A549 (cell line): ENCODE results near the gene GOLGA8B. TPM values are rescaled to one million over a fixed set of nuclear protein-coding genes. Genes with fewer than 3 reads are reported as not detected.

Source experiments
- ATAC-seq, 2 experiments: fragments of 200-7000 bp in 1 of 2; fragments of >200 bp in 1 of 2; cut with Nextera tagmentation in 1 of 2; cut with Tn5 transposase in 1 of 2; 3 replicates each; pipeline versions ENCODE4 v1.8.0 to v1.9.1; 2018 to 2020; ENCODE audit warnings: mild to moderate bottlenecking in 1 of 2, moderate library complexity in 1 of 2
- CTCF ChIA-PET: fragments of 300-600 bp; sonication (Branson Sonifier 250); formaldehyde crosslinking; extraction: SDS; loops from one replicate; lab custom pipeline; 2021; ENCODE audit warnings: antibody characterized with exemption, inconsistent platforms; lab: Yijun Ruan, JAX
- POLR2A ChIA-PET: fragments of 350-600 bp; formaldehyde crosslinking; extraction: SDS; loops from one replicate; lab custom pipeline; 2021; ENCODE audit warnings: antibody characterized with exemption, inconsistent platforms; lab: Yijun Ruan, JAX
- DNase-seq, 2 experiments: peaks; one replicate each; pipeline versions ENCODE4 v3.0.0 to v3.0.0-alpha.2; 2011 to 2016; ENCODE audit warnings: low read depth in 1 of 2, low spot score in 1 of 2
- FAIRE-seq: peaks from 2 replicates; lab custom pipeline; 2011; peaks lifted over from hg19 to GRCh38; lab: Jason Lieb, UNC
- H3K27ac ChIP-seq, 2 experiments: fragments of >200 bp; sonication (Bioruptor Twin); formaldehyde crosslinking; 3 replicates each; pipeline ENCODE4 v1.5.1; 2016 to 2017
- H3K4me1 ChIP-seq: fragments of >200 bp; sonication (Bioruptor Twin); formaldehyde crosslinking; 3 replicates; pipeline ENCODE4 v1.6.1; 2016
- H3K4me2 ChIP-seq: fragments of >200 bp; sonication (Bioruptor Twin); formaldehyde crosslinking; 3 replicates; pipeline ENCODE4 v1.6.1; 2016
- H3K4me3 ChIP-seq: fragments of >200 bp; sonication (Bioruptor Twin); formaldehyde crosslinking; 3 replicates; pipeline ENCODE4 v1.5.1; 2016
- H3K9me3 ChIP-seq: fragments of >200 bp; sonication (Bioruptor Twin); formaldehyde crosslinking; 3 replicates; pipeline ENCODE4 v1.6.1; 2016
- CBX8 ChIP-seq: fragments of 200-600 bp; sonication (generic); IDR thresholded peaks from 2 replicates; pipeline ENCODE4 v1.6.1; 2016
- CEBPB ChIP-seq, 2 experiments: fragments of >200 bp in 1 of 2; sonication (Bioruptor Twin) in 1 of 2; formaldehyde crosslinking in 1 of 2; IDR thresholded peaks; 2 replicates each; pipeline ENCODE4 v1.6.1; 2012 to 2016
- CHD2 ChIP-seq: fragments of 150-350 bp; IDR thresholded peaks from 2 replicates; pipeline ENCODE4 v1.6.1; 2014; ENCODE audit warnings: low read length; ENCODE audit not compliant: partially characterized antibody
- CHD4 ChIP-seq: fragments of 200-600 bp; sonication (generic); IDR thresholded peaks from 2 replicates; pipeline ENCODE4 v1.6.1; 2016; ENCODE audit warnings: antibody characterized with exemption, mild to moderate bottlenecking, borderline replicate concordance
- CTCF ChIP-seq: fragments of >200 bp; sonication (Bioruptor Twin); formaldehyde crosslinking; IDR thresholded peaks from 3 replicates; pipeline ENCODE4 v1.5.1; 2016
- E2F6 ChIP-seq: IDR thresholded peaks from 2 replicates; pipeline ENCODE4 v1.6.1; 2012; ENCODE audit warnings: low read depth, borderline replicate concordance
- EHF ChIP-seq: fragments of 250-450 bp; sonication (Bioruptor Pico); IDR thresholded peaks from 2 replicates; pipeline ENCODE4 v1.5.0; 2020; ENCODE audit warnings: mild to moderate bottlenecking
- ESRRA ChIP-seq: fragments of 150-350 bp; IDR thresholded peaks from 2 replicates; pipeline ENCODE4 v1.6.1; 2014; ENCODE audit warnings: mild to moderate bottlenecking, low read length, borderline replicate concordance
- FOSB ChIP-seq: fragments of 250-450 bp; sonication (Bioruptor Pico); IDR thresholded peaks from 2 replicates; pipeline ENCODE4 v1.5.0; 2020; ENCODE audit warnings: mild to moderate bottlenecking, moderate library complexity
- FOXS1 ChIP-seq: fragments of 250-450 bp; sonication (Bioruptor Pico); IDR thresholded peaks from 2 replicates; pipeline ENCODE4 v1.5.0; 2020; ENCODE audit warnings: mild to moderate bottlenecking, moderate library complexity
- GATA3 ChIP-seq: IDR thresholded peaks from 2 replicates; pipeline ENCODE4 v1.6.1; 2012; ENCODE audit warnings: borderline replicate concordance
- HMGXB4 ChIP-seq: fragments of 250-450 bp; sonication (Bioruptor Pico); IDR thresholded peaks from 2 replicates; pipeline ENCODE4 v1.5.0; 2021; ENCODE audit warnings: mild to moderate bottlenecking, moderate library complexity, borderline replicate concordance
- HOXA7 ChIP-seq: fragments of 250-450 bp; sonication (Bioruptor Pico); IDR thresholded peaks from 2 replicates; pipeline ENCODE4 v1.5.0; 2020; ENCODE audit warnings: mild to moderate bottlenecking, moderate library complexity
- HOXB5 ChIP-seq: fragments of 250-450 bp; sonication (Bioruptor Pico); IDR thresholded peaks from 2 replicates; pipeline ENCODE4 v1.5.0; 2020; ENCODE audit warnings: mild to moderate bottlenecking, moderate library complexity
- JUN ChIP-seq, 2 experiments: fragments of >200 bp; sonication (Bioruptor Twin); formaldehyde crosslinking; IDR thresholded peaks; 2 replicates in 1 of 2; 3 replicates in 1 of 2; pipeline ENCODE4 v1.6.1; 2016 to 2017
- JUNB ChIP-seq: fragments of >200 bp; sonication (Bioruptor Twin); formaldehyde crosslinking; IDR thresholded peaks from 2 replicates; pipeline ENCODE4 v1.6.1; 2016
- KDM5A ChIP-seq: fragments of 200-600 bp; sonication (generic); IDR thresholded peaks from 2 replicates; pipeline ENCODE4 v1.6.1; 2016; ENCODE audit warnings: antibody characterized with exemption, mild to moderate bottlenecking
- MAZ ChIP-seq: fragments of 150-350 bp; IDR thresholded peaks from 2 replicates; pipeline ENCODE4 v1.6.1; 2014; ENCODE audit warnings: antibody characterized with exemption, low read depth, low read length, borderline replicate concordance
- PBX3 ChIP-seq: IDR thresholded peaks from 2 replicates; pipeline ENCODE4 v1.6.1; 2012
- POLR2A ChIP-seq: IDR thresholded peaks from 2 replicates; pipeline ENCODE4 v1.6.1; 2012; ENCODE audit warnings: mild to moderate bottlenecking, low read length
- RAD21 ChIP-seq, 2 experiments: fragments of >200 bp in 1 of 2; sonication (Bioruptor Twin) in 1 of 2; formaldehyde crosslinking in 1 of 2; IDR thresholded peaks in 1 of 2; conservative IDR thresholded peaks in 1 of 2; 2 replicates in 1 of 2; 3 replicates in 1 of 2; pipeline ENCODE4 v1.6.1; 2012 to 2018; ENCODE audit warnings: inconsistent platforms in 1 of 2
- RARB ChIP-seq: fragments of 250-450 bp; sonication (Bioruptor Pico); IDR thresholded peaks from 2 replicates; pipeline ENCODE4 v1.8.0; 2021; ENCODE audit warnings: mild to moderate bottlenecking, moderate library complexity
- RCOR1 ChIP-seq: fragments of 150-350 bp; IDR thresholded peaks from 2 replicates; pipeline ENCODE4 v1.6.1; 2014; ENCODE audit warnings: antibody characterized with exemption, low read length, low read depth
- REST ChIP-seq: fragments of 200-600 bp; sonication (generic); IDR thresholded peaks from 2 replicates; pipeline ENCODE4 v1.6.1; 2016; ENCODE audit warnings: antibody characterized with exemption, mild to moderate bottlenecking, moderate library complexity
- SMC3 ChIP-seq: fragments of >200 bp; sonication (Bioruptor Twin); formaldehyde crosslinking; IDR thresholded peaks from 3 replicates; pipeline ENCODE4 v1.6.1; 2018; ENCODE audit warnings: inconsistent platforms
- TFCP2L1 ChIP-seq: fragments of 250-450 bp; sonication (Bioruptor Pico); IDR thresholded peaks from 2 replicates; pipeline ENCODE4 v1.5.0; 2021; ENCODE audit warnings: mild to moderate bottlenecking
- ZFP36 ChIP-seq: fragments of 450-650 bp; IDR thresholded peaks from 2 replicates; pipeline ENCODE4 v1.6.1; 2014; ENCODE audit warnings: borderline replicate concordance; ENCODE audit not compliant: partially characterized antibody
- WGBS: methylation state at CpG from one replicate; pipeline ENCODE4 v1.1.6; 2017; ENCODE audit errors: missing lambda C conversion rate; 5-methylcytosine and 5-hydroxymethylcytosine counted together
- polyA plus RNA-seq, 4 experiments: library from polyadenylated mRNA; depleted of rRNA in 3 of 4; stranded (reverse); fragments of >200 nt; fragmentation: RNase III in 1 of 4; extraction: RNeasy Plus Mini Kit Qiagen cat#74134 plus additional on column Dnase treatment in 1 of 4; gene quantifications; 2 replicates in 3 of 4; 3 replicates in 1 of 4; pipeline ENCODE4 v1.2.3, GENCODE V29; 2011 to 2017
- TF ChIP-seq, protein P1 (sequence below): fragments of 250-450 bp; sonication (Bioruptor Pico); IDR thresholded peaks from 2 replicates; pipeline ENCODE4 v1.5.0; 2020; ENCODE audit warnings: low read depth, mild to moderate bottlenecking, moderate library complexity
- TF ChIP-seq, protein P2 (sequence below): fragments of 450-650 bp; IDR thresholded peaks from 2 replicates; pipeline ENCODE4 v1.6.1; 2014; ENCODE audit warnings: antibody characterized with exemption

Gene GOLGA8B
- polyA plus RNA-seq, 2 of the 4 experiments (the other 2 are of a cell fraction), result 38.1 to 49.0 TPM

DNA sequence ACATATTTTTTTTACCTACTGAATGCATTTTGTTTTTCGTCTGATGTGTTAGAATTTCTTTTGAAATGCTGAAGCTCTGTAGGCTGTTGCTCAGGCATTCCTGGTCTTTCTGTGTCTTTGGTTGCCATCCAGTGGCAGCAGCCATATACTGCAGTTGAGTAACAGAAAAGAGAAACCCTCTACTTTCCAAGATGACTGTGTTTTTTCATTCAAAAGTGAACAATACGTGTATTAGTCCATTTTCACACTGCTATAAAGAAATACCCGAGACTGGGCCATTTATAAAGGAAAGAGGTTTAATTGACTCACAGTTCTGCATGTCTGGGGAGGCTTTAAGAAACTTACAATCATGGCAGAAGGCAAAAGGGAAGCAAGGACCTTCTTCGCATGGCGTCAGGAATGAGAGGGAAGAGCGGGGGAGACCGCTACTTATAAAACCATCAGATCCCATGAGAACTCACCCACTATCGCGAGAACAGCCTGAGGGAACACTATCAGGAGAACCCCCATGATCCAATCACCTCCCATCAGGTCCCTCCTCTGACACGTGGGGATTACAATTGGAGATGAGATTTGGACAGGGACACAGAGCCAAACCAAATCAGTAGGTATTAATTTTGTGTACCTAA is 4.7 kb upstream of the GOLGA8B start:
- DNase-seq (peak; percentile 71 to 94), ATAC-seq (peak; percentile 59 to 75), FAIRE-seq (peak; percentile 91)
- peak overlapping the region; percentile 74 for H3K4me2 ChIP-seq
- H3K4me1 ChIP-seq, result peaks cover 8% of the 10 kb centered on the region
- H3K27ac ChIP-seq, result peak overlapping the region; percentile 53 to 71; a peak in 5 of 6 replicates
- ChIA-PET CTCF (interaction anchor here (0.6 to 2.2 kb wide), 11 partner anchors 14 to 670 kb away, joined by 3 to 10 read pairs (median 3); partner anchors contain the start of genes NOP10 and NUTM1), POLR2A (interaction anchor here (0.6 to 1.6 kb wide), 11 partner anchors 222 to 738 kb away, joined by 3 to 9 read pairs (median 3); partner anchors contain the start of genes AQR, KATNBL1, NOP10 and NUTM1)
- peak overlapping the region; percentile 34 for H3K4me3 ChIP-seq
- 0 out of 3 replicates have a peak, but pooled peaks cover 2% of the 10 kb centered on the region for H3K9me3 ChIP-seq
- WGBS, result 1% methylated on average over 10 of the region's 10 CpGs
- no peak for TF ChIP-seq TFCP2L1 (CRISPR knock-in tag)
- peak; percentile 81 for TF ChIP-seq KDM5A
- TF ChIP-seq FOXS1 (CRISPR knock-in tag), result no peak
- peak; percentile 94 for TF ChIP-seq CTCF
- TF ChIP-seq CHD2, result peak; percentile 98
- TF ChIP-seq RARB (CRISPR knock-in tag), result no peak
- TF ChIP-seq HOXB5, result 0 out of 2 replicates have a peak, but pooled peaks have one; percentile 69
- no peak for TF ChIP-seq CBX8
- no peak for TF ChIP-seq ESRRA
- peak; percentile 97 for TF ChIP-seq REST
- TF ChIP-seq ZFP36, result no peak
- no peak for TF ChIP-seq MAZ
- TF ChIP-seq, protein P1, sequence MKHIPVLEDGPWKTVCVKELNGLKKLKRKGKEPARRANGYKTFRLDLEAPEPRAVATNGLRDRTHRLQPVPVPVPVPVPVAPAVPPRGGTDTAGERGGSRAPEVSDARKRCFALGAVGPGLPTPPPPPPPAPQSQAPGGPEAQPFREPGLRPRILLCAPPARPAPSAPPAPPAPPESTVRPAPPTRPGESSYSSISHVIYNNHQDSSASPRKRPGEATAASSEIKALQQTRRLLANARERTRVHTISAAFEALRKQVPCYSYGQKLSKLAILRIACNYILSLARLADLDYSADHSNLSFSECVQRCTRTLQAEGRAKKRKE, result no peak
- peak; percentile 72 for TF ChIP-seq POLR2A
- no peak for TF ChIP-seq HMGXB4
- TF ChIP-seq HOXA7 (CRISPR knock-in tag), result 0 out of 2 replicates have a peak, but pooled peaks have one; percentile 22
- no peak for TF ChIP-seq RCOR1
- peak; percentile 92 to 93 for TF ChIP-seq RAD21 (conservative IDR thresholded peaks at IDR 0.05 in 1 of 2, IDR thresholded peaks at IDR 0.05 in 1 of 2)
- peak; percentile 77 for TF ChIP-seq E2F6
- peak; percentile 74 to 82; a peak in 3 of 5 replicates for TF ChIP-seq JUN (IDR thresholded peaks at IDR 0.05)
- TF ChIP-seq, protein P2, sequence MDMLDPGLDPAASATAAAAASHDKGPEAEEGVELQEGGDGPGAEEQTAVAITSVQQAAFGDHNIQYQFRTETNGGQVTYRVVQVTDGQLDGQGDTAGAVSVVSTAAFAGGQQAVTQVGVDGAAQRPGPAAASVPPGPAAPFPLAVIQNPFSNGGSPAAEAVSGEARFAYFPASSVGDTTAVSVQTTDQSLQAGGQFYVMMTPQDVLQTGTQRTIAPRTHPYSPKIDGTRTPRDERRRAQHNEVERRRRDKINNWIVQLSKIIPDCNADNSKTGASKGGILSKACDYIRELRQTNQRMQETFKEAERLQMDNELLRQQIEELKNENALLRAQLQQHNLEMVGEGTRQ, result peak; percentile 46
- no peak for TF ChIP-seq JUNB
- peak in 1 of 2 experiments; percentile 52; a peak in 1 of 4 replicates for TF ChIP-seq CEBPB (IDR thresholded peaks at IDR 0.05)
- 0 out of 2 replicates have a peak, but pooled peaks have one; percentile 29 for TF ChIP-seq FOSB
- peak; percentile 77 for TF ChIP-seq SMC3
- TF ChIP-seq GATA3, result peak; percentile 62; the same call in 1 of the 2 replicates
- TF ChIP-seq CHD4, result no peak
- TF ChIP-seq PBX3, result no peak
- no peak for TF ChIP-seq EHF (CRISPR knock-in tag)
